GM23338 (cell line): ENCODE results near the gene CX3CL1. TPM values are rescaled to one million over a fixed set of nuclear protein-coding genes. Genes with fewer than 3 reads are reported as not detected.

Source experiments
- ATAC-seq: fragments of 200-7000 bp; cut with Tn5 transposase; 3 replicates; pipeline ENCODE4 v1.9.1; 2020
- DNase-seq: peaks from one replicate; pipeline ENCODE4 v3.0.0-alpha.2; 2015; ENCODE audit warnings: low spot score
- H2AFZ ChIP-seq: fragments of 200-600 bp; sonication (generic); 2 replicates; pipeline ENCODE4 v1.8.0; 2016; ENCODE audit warnings: antibody characterized with exemption, mild to moderate bottlenecking, moderate library complexity
- H3F3A ChIP-seq: fragments of 200-600 bp; sonication (generic); replicated peaks from 2 replicates; pipeline ENCODE4 v1.8.0; 2017; ENCODE audit warnings: antibody characterized with exemption, mixed run types, low read depth
- H3K27ac ChIP-seq: fragments of 200-600 bp; sonication (generic); 2 replicates; pipeline ENCODE4 v1.6.1; 2016; ENCODE audit warnings: low read depth
- H3K27me3 ChIP-seq: fragments of 200-600 bp; sonication (generic); 2 replicates; pipeline ENCODE4 v1.8.0; 2016; ENCODE audit warnings: mild to moderate bottlenecking, mixed run types, moderate library complexity; ENCODE audit not compliant: insufficient read depth
- H3K36me3 ChIP-seq: fragments of 200-600 bp; sonication (generic); 2 replicates; pipeline ENCODE4 v1.8.0; 2016; ENCODE audit warnings: mild to moderate bottlenecking; ENCODE audit not compliant: insufficient read depth
- H3K4me1 ChIP-seq: fragments of 200-600 bp; sonication (generic); 2 replicates; pipeline ENCODE4 v1.8.0; 2016; ENCODE audit warnings: mild to moderate bottlenecking, moderate library complexity; ENCODE audit not compliant: insufficient read depth
- H3K4me2 ChIP-seq: fragments of 200-600 bp; sonication (generic); 2 replicates; pipeline ENCODE4 v1.7.1; 2017; ENCODE audit warnings: mixed run types
- H3K4me3 ChIP-seq: fragments of 200-600 bp; sonication (generic); 2 replicates; pipeline ENCODE4 v1.6.1; 2016; ENCODE audit warnings: mixed run types
- H3K79me2 ChIP-seq: fragments of 200-600 bp; sonication (generic); replicated peaks from 2 replicates; pipeline ENCODE4 v1.8.0; 2017; ENCODE audit warnings: mild to moderate bottlenecking; ENCODE audit not compliant: insufficient read depth
- H3K9me2 ChIP-seq: fragments of 200-600 bp; sonication (generic); 2 replicates; pipeline ENCODE4 v1.8.0; 2017; ENCODE audit not compliant: insufficient read depth
- H4K20me1 ChIP-seq: fragments of 200-600 bp; sonication (generic); replicated peaks from 2 replicates; pipeline ENCODE4 v1.8.0; 2017; ENCODE audit warnings: mild to moderate bottlenecking; ENCODE audit not compliant: insufficient read depth
- H3K27ac Mint-ChIP-seq: 2 replicates; pipeline ENCODE4 v1.8.0; 2020; ENCODE audit warnings: inconsistent platforms, mild to moderate bottlenecking, moderate library complexity, mixed read lengths
- H3K27me3 Mint-ChIP-seq: 3 replicates; pipeline ENCODE4 v1.8.0; 2022; ENCODE audit warnings: low read depth, mild to moderate bottlenecking, moderate library complexity, mixed read lengths, inconsistent platforms; ENCODE audit not compliant: insufficient read depth, poor library complexity
- H3K36me3 Mint-ChIP-seq: 3 replicates; pipeline ENCODE4 v1.8.0; 2021; ENCODE audit warnings: low read depth, mild to moderate bottlenecking, inconsistent platforms, moderate library complexity, mixed read lengths
- H3K4me1 Mint-ChIP-seq: 3 replicates; pipeline ENCODE4 v1.8.0; 2020; ENCODE audit warnings: mild to moderate bottlenecking, inconsistent platforms, mixed read lengths
- H3K4me3 Mint-ChIP-seq: 3 replicates; pipeline ENCODE4 v1.8.0; 2021; ENCODE audit warnings: moderate library complexity, mild to moderate bottlenecking, inconsistent platforms, mixed read lengths
- H3K9me3 Mint-ChIP-seq: 3 replicates; pipeline ENCODE4 v1.8.0; 2020; ENCODE audit warnings: moderate library complexity, mild to moderate bottlenecking, inconsistent platforms, mixed read lengths
- CREB1 ChIP-seq: fragments of 250-450 bp; sonication (Bioruptor Pico); IDR thresholded peaks from 2 replicates; pipeline ENCODE4 v1.5.0; 2020; ENCODE audit warnings: low read depth, mild to moderate bottlenecking, moderate library complexity
- EZH2 ChIP-seq: fragments of 200-600 bp; sonication (generic); IDR thresholded peaks from one replicate; pipeline ENCODE4 v1.8.0; 2017; ENCODE audit warnings: antibody characterized with exemption, mild to moderate bottlenecking, low read depth; ENCODE audit not compliant: unreplicated experiment
- EZH2phosphoT487 ChIP-seq: fragments of 200-600 bp; sonication (generic); IDR thresholded peaks from one replicate; pipeline ENCODE4 v1.8.1; 2018; ENCODE audit warnings: antibody characterized with exemption; ENCODE audit not compliant: unreplicated experiment
- JUNB ChIP-seq: IDR thresholded peaks from one replicate; pipeline ENCODE4 v1.6.1; 2016; ENCODE audit warnings: antibody characterized with exemption; ENCODE audit not compliant: unreplicated experiment
- NANOG ChIP-seq: IDR thresholded peaks from 2 replicates; pipeline ENCODE4 v1.6.1; 2016; ENCODE audit warnings: antibody characterized with exemption, borderline replicate concordance
- POLR2AphosphoS5 ChIP-seq: IDR thresholded peaks from 2 replicates; pipeline ENCODE4 v1.6.1; 2016; ENCODE audit warnings: antibody characterized with exemption, low read depth
- REST ChIP-seq: IDR thresholded peaks from one replicate; pipeline ENCODE4 v1.6.1; 2018; ENCODE audit warnings: antibody characterized with exemption; ENCODE audit not compliant: unreplicated experiment
- STAT1 ChIP-seq: IDR thresholded peaks from one replicate; pipeline ENCODE4 v1.6.1; 2016; ENCODE audit warnings: antibody characterized with exemption; ENCODE audit not compliant: unreplicated experiment
- ZNF114 ChIP-seq: fragments of 250-450 bp; sonication (Bioruptor Pico); IDR thresholded peaks from 2 replicates; pipeline ENCODE4 v1.5.0; 2020; ENCODE audit warnings: mild to moderate bottlenecking, moderate library complexity
- ZNF331 ChIP-seq: fragments of 250-450 bp; sonication (Bioruptor Pico); IDR thresholded peaks from 2 replicates; pipeline ENCODE4 v1.5.0; 2020; ENCODE audit warnings: low read depth, mild to moderate bottlenecking, moderate library complexity
- polyA plus RNA-seq: library from polyadenylated mRNA; unstranded; fragments of >200 nt; fragmentation: Nextera tagmentation; extraction: Ambion mirVana; gene quantifications from 2 replicates; pipeline ENCODE4 v1.2.1, GENCODE V29; 2016
- total RNA-seq: library from RNA; depleted of rRNA; stranded (reverse); fragments of >200 nt; shearing (Covaris generic); gene quantifications from 2 replicates; pipeline ENCODE4 v1.2.3, GENCODE V29; 2014
- TF ChIP-seq, protein P1 (sequence below): IDR thresholded peaks from 2 replicates; pipeline ENCODE4 v1.6.1; 2016; ENCODE audit warnings: antibody characterized with exemption
- TF ChIP-seq, protein P2 (sequence below), 2 experiments: fragments of 200-600 bp in 1 of 2; sonication (generic) in 1 of 2; conservative IDR thresholded peaks; 2 replicates each; pipeline versions ENCODE4 v1.5.1 to v1.6.1; 2016 to 2017; ENCODE audit warnings: antibody characterized with exemption in 2 of 2, low read depth in 2 of 2, mild to moderate bottlenecking in 2 of 2, moderate library complexity in 1 of 2
- TF ChIP-seq, protein P3 (sequence below): fragments of 250-450 bp; sonication (Bioruptor Pico); IDR thresholded peaks from 2 replicates; pipeline ENCODE4 v1.5.0; 2020; ENCODE audit warnings: mild to moderate bottlenecking, moderate library complexity

CX3CL1 gene
- total and polyA plus RNA-seq, 2 experiments from 2014 or later, result 0.24 to 2.8 TPM

GRCh38 chr16:57345666-57346204 is 26.6 kb upstream of the CX3CL1 start:
- Histone ChIP-seq H2AFZ (no peak overlapping the region), H3K4me3 (no peak overlapping the region), H3K4me1 (no peaks in the 10 kb centered on the region), H3F3A (no peaks in the 10 kb centered on the region), H3K4me2 (no peak overlapping the region), H4K20me1 (no peaks in the 10 kb centered on the region), H3K79me2 (no peaks in the 10 kb centered on the region), H3K27ac (no peak overlapping the region), H3K27me3 (no peaks in the 10 kb centered on the region), H3K9me2 (no peaks in the 10 kb centered on the region), H3K36me3 (no peaks in the 10 kb centered on the region)
- Mint-ChIP-seq H3K4me1 (no peaks in the 10 kb centered on the region), H3K36me3 (no peaks in the 10 kb centered on the region), H3K9me3 (no peaks in the 10 kb centered on the region), H3K4me3 (no peak overlapping the region), H3K27me3 (peaks cover 8% of the 10 kb centered on the region), H3K27ac (no peak overlapping the region)
- TF ChIP-seq CREB1 (CRISPR knock-in tag), result no peak
- no peak for TF ChIP-seq JUNB
- TF ChIP-seq EZH2phosphoT487, result no peak
- no peak for TF ChIP-seq POLR2AphosphoS5
- TF ChIP-seq, protein P1, sequence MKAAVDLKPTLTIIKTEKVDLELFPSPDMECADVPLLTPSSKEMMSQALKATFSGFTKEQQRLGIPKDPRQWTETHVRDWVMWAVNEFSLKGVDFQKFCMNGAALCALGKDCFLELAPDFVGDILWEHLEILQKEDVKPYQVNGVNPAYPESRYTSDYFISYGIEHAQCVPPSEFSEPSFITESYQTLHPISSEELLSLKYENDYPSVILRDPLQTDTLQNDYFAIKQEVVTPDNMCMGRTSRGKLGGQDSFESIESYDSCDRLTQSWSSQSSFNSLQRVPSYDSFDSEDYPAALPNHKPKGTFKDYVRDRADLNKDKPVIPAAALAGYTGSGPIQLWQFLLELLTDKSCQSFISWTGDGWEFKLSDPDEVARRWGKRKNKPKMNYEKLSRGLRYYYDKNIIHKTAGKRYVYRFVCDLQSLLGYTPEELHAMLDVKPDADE, result no peak
- TF ChIP-seq, protein P2, sequence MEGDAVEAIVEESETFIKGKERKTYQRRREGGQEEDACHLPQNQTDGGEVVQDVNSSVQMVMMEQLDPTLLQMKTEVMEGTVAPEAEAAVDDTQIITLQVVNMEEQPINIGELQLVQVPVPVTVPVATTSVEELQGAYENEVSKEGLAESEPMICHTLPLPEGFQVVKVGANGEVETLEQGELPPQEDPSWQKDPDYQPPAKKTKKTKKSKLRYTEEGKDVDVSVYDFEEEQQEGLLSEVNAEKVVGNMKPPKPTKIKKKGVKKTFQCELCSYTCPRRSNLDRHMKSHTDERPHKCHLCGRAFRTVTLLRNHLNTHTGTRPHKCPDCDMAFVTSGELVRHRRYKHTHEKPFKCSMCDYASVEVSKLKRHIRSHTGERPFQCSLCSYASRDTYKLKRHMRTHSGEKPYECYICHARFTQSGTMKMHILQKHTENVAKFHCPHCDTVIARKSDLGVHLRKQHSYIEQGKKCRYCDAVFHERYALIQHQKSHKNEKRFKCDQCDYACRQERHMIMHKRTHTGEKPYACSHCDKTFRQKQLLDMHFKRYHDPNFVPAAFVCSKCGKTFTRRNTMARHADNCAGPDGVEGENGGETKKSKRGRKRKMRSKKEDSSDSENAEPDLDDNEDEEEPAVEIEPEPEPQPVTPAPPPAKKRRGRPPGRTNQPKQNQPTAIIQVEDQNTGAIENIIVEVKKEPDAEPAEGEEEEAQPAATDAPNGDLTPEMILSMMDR (conservative IDR thresholded peaks at IDR 0.05; ENCODE audit: low read depth in 2 of 2), result no peak
- no peak for TF ChIP-seq NANOG
- TF ChIP-seq, protein P3, sequence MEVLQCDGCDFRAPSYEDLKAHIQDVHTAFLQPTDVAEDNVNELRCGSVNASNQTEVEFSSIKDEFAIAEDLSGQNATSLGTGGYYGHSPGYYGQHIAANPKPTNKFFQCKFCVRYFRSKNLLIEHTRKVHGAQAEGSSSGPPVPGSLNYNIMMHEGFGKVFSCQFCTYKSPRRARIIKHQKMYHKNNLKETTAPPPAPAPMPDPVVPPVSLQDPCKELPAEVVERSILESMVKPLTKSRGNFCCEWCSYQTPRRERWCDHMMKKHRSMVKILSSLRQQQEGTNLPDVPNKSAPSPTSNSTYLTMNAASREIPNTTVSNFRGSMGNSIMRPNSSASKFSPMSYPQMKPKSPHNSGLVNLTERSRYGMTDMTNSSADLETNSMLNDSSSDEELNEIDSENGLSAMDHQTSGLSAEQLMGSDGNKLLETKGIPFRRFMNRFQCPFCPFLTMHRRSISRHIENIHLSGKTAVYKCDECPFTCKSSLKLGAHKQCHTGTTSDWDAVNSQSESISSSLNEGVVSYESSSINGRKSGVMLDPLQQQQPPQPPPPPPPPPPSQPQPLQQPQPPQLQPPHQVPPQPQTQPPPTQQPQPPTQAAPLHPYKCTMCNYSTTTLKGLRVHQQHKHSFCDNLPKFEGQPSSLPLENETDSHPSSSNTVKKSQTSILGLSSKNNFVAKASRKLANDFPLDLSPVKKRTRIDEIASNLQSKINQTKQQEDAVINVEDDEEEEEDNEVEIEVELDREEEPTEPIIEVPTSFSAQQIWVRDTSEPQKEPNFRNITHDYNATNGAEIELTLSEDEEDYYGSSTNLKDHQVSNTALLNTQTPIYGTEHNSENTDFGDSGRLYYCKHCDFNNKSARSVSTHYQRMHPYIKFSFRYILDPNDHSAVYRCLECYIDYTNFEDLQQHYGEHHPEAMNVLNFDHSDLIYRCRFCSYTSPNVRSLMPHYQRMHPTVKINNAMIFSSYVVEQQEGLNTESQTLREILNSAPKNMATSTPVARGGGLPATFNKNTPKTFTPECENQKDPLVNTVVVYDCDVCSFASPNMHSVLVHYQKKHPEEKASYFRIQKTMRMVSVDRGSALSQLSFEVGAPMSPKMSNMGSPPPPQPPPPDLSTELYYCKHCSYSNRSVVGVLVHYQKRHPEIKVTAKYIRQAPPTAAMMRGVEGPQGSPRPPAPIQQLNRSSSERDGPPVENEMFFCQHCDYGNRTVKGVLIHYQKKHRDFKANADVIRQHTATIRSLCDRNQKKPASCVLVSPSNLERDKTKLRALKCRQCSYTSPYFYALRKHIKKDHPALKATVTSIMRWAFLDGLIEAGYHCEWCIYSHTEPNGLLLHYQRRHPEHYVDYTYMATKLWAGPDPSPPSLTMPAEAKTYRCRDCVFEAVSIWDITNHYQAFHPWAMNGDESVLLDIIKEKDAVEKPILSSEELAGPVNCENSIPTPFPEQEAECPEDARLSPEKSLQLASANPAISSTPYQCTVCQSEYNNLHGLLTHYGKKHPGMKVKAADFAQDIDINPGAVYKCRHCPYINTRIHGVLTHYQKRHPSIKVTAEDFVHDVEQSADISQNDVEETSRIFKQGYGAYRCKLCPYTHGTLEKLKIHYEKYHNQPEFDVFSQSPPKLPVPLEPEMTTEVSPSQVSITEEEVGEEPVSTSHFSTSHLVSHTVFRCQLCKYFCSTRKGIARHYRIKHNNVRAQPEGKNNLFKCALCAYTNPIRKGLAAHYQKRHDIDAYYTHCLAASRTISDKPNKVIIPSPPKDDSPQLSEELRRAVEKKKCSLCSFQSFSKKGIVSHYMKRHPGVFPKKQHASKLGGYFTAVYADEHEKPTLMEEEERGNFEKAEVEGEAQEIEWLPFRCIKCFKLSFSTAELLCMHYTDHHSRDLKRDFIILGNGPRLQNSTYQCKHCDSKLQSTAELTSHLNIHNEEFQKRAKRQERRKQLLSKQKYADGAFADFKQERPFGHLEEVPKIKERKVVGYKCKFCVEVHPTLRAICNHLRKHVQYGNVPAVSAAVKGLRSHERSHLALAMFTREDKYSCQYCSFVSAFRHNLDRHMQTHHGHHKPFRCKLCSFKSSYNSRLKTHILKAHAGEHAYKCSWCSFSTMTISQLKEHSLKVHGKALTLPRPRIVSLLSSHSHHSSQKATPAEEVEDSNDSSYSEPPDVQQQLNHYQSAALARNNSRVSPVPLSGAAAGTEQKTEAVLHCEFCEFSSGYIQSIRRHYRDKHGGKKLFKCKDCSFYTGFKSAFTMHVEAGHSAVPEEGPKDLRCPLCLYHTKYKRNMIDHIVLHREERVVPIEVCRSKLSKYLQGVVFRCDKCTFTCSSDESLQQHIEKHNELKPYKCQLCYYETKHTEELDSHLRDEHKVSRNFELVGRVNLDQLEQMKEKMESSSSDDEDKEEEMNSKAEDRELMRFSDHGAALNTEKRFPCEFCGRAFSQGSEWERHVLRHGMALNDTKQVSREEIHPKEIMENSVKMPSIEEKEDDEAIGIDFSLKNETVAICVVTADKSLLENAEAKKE (CRISPR knock-in tag), result no peak
- no peak for TF ChIP-seq ZNF331 (CRISPR knock-in tag)
- no peak for TF ChIP-seq ZNF114
- no peak for TF ChIP-seq STAT1
- no peak for TF ChIP-seq EZH2
- TF ChIP-seq REST, result no peak
- no peak for ATAC-seq
- no peak for DNase-seq
